ENCODE measurements around the gene ZNF775.

The ZNF775 gene

DNA sequence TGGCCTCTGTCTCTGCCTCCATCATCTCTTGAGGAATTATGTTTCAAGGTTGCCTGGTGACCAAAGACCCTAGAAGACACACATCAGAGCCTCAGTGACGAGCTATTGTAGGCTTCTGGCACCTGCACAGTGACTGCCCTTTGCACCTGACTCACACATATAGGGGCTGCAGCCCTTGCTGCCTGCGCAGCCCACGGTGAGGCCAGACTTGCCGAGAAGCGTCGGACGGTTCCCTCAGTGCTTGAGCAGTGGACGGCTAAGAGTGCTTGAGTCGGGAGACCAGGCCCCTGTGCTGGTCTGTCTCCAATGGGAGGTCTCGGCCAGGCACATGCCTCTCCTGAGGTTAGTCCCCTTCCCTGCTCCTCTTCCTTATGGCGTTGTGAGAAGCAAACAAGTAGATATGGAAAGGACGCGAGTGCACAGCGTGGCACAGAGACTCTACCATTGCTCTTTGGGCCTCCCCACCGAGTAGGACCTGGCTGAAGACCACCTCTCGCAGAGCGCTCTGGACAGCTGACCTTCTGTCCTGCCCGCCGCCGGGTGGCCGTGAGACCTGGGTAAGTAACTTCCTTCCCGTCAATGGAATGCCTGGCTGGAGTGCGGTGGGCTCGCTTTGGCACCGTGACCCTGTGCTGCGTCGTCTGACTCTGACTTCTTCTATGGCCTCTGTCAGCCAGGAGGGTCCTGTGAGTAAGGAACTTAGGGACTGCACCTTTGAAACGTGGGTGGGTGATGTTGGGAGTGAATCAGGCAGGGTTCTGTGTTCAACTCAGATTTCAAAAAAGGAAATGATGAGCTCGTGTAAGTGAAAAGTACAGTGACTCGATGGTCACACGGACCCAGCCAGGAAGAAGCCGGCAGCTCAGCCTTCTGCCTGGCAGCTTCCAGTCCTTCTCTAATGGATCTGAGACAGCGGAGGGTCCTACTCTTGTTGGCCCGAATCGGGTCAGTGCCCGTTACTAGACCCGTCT is 33.7 kb downstream of the ZNF775 start:
- TF ChIP-seq NFIC (IDR thresholded peaks at IDR 0.05) (no peak), RAD21 (IDR thresholded peaks at IDR 0.05; ENCODE audit: low read depth) (no peak), EP300 (IDR thresholded peaks at IDR 0.05; ENCODE audit: borderline replicate concordance) (no peak), TAF1 (IDR thresholded peaks at IDR 0.05; ENCODE audit: low read depth) (no peak)
- TF ChIP-seq, protein P1, sequence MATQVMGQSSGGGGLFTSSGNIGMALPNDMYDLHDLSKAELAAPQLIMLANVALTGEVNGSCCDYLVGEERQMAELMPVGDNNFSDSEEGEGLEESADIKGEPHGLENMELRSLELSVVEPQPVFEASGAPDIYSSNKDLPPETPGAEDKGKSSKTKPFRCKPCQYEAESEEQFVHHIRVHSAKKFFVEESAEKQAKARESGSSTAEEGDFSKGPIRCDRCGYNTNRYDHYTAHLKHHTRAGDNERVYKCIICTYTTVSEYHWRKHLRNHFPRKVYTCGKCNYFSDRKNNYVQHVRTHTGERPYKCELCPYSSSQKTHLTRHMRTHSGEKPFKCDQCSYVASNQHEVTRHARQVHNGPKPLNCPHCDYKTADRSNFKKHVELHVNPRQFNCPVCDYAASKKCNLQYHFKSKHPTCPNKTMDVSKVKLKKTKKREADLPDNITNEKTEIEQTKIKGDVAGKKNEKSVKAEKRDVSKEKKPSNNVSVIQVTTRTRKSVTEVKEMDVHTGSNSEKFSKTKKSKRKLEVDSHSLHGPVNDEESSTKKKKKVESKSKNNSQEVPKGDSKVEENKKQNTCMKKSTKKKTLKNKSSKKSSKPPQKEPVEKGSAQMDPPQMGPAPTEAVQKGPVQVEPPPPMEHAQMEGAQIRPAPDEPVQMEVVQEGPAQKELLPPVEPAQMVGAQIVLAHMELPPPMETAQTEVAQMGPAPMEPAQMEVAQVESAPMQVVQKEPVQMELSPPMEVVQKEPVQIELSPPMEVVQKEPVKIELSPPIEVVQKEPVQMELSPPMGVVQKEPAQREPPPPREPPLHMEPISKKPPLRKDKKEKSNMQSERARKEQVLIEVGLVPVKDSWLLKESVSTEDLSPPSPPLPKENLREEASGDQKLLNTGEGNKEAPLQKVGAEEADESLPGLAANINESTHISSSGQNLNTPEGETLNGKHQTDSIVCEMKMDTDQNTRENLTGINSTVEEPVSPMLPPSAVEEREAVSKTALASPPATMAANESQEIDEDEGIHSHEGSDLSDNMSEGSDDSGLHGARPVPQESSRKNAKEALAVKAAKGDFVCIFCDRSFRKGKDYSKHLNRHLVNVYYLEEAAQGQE (IDR thresholded peaks at IDR 0.05; ENCODE audit: low read depth), result no peak

DNA sequence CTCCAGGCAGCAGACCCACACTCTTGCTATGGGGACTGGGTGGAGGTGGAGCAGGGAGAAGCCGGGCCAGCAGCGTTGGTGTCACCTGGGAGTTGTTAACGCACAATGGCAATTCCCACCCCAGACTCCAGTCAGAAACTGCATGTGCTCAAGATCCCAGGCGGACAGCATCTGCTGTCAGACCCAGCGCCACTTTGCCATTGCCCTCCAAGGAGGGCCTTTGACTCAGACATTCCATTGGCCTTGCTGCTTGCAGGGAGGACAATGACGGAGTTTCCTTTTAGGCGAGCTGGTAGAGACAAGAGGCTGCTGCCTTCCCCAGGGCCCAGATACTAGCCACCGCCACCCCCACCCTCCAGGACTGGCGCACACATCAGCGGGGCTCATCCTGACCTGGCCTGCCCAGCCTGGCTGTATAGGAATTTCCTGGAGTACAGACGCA is 34.5 kb downstream of the ZNF775 start:
- TF ChIP-seq TAF1 (IDR thresholded peaks at IDR 0.05; ENCODE audit: low read depth), result no peak
- no peak for TF ChIP-seq CEBPB (IDR thresholded peaks at IDR 0.05)
- no peak for TF ChIP-seq NFIC (IDR thresholded peaks at IDR 0.05)
- no peak for TF ChIP-seq FOXM1 (IDR thresholded peaks at IDR 0.05; ENCODE audit: borderline replicate concordance, low read depth)
- TF ChIP-seq, protein P2, sequence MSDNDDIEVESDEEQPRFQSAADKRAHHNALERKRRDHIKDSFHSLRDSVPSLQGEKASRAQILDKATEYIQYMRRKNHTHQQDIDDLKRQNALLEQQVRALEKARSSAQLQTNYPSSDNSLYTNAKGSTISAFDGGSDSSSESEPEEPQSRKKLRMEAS (IDR thresholded peaks at IDR 0.05), result no peak
- TF ChIP-seq EP300 (IDR thresholded peaks at IDR 0.05; ENCODE audit: borderline replicate concordance), result no peak
- no peak for TF ChIP-seq YY1 (IDR thresholded peaks at IDR 0.05; ENCODE audit: low read depth)
- TF ChIP-seq CREB1 (IDR thresholded peaks at IDR 0.05; ENCODE audit: low read depth), result no peak
- no peak for TF ChIP-seq ZBTB7A (IDR thresholded peaks at IDR 0.05; ENCODE audit: low read depth)
- TF ChIP-seq, protein P3, sequence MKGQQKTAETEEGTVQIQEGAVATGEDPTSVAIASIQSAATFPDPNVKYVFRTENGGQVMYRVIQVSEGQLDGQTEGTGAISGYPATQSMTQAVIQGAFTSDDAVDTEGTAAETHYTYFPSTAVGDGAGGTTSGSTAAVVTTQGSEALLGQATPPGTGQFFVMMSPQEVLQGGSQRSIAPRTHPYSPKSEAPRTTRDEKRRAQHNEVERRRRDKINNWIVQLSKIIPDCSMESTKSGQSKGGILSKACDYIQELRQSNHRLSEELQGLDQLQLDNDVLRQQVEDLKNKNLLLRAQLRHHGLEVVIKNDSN (IDR thresholded peaks at IDR 0.05), result no peak
- TF ChIP-seq, protein P1 (IDR thresholded peaks at IDR 0.05; ENCODE audit: low read depth), result no peak
- TF ChIP-seq TCF12 (IDR thresholded peaks at IDR 0.05; ENCODE audit: low read depth), result no peak
- TF ChIP-seq RAD21 (IDR thresholded peaks at IDR 0.05; ENCODE audit: low read depth), result no peak
- TF ChIP-seq TEAD4 (IDR thresholded peaks at IDR 0.05), result no peak
- TF ChIP-seq EGR1 (IDR thresholded peaks at IDR 0.05), result no peak

DNA sequence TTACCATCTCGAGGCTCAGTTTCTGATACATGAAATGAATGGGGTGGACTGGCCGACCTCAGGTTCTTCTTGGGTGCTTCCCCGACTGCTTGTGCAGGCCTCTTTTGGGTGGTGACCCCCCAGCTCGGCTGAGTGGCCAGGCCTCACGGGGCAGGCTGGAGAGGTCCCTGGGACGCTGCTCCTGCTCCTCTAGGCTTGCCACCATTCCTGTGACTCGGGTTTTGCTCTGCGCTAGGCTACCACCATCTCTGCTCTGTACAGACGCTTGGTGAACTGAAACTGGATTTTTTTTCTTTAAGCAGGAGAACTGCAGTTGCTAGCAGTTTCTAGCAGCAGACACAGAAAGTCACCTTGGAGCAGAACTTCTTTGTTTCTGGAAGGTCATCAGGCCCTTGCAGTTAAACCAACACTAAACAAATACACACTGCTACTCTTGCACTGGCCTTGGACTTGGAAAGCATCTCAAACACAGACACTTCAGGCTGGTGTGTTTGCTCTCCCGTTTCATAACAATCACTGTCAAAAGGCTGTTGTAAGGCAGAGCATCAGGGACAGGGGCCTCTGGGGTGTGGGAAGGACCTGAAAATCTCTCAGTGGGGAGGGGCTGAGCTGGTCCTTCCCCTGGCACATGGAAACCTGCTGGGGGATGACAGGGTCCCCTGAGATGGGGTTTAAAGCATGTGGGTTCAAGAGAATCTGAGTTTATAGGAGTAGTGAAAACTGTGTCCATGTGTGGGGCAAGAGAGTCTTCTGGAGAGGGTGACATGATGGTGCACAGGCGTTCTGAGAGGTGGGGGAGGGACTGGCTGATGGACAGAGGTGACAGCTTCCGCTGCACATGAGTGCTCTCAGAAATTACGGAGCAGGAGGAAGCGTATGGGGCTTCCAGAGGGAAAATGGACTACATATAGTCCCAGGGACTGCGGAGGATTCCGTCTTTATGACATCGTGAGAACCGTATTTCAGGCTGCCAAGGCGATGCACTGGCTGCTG is 36.3 kb downstream of the ZNF775 start:
- TF ChIP-seq ZBTB7A (IDR thresholded peaks at IDR 0.05; ENCODE audit: low read depth) (no peak), EP300 (IDR thresholded peaks at IDR 0.05; ENCODE audit: borderline replicate concordance) (no peak), TAF1 (IDR thresholded peaks at IDR 0.05; ENCODE audit: low read depth) (no peak), CEBPB (IDR thresholded peaks at IDR 0.05) (no peak), FOXM1 (IDR thresholded peaks at IDR 0.05; ENCODE audit: borderline replicate concordance, low read depth) (no peak), EGR1 (IDR thresholded peaks at IDR 0.05) (no peak), TCF12 (IDR thresholded peaks at IDR 0.05; ENCODE audit: low read depth) (no peak), TEAD4 (IDR thresholded peaks at IDR 0.05) (no peak)

DNA sequence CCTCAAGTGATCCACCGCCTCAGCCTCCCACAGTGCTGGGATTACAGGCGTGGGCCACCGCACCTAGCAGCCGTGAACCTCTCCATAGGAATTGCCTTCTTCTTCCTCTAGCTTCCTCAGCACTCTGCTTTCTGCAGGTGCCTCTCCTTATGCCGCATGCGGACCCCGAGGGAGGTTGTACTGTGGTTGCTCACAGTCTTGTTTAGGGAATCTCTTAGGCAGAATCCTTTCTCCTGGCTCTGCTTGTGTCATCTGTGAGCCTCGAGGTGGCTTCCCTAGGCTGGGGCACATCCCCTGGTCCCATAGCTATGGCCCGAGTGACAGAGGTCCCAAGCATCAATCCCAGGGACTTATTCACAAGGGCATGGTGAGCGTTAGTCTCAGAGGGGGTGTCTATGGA is 38.1 kb downstream of the ZNF775 start:
- no peak for TF ChIP-seq EP300 (IDR thresholded peaks at IDR 0.05; ENCODE audit: borderline replicate concordance)

DNA sequence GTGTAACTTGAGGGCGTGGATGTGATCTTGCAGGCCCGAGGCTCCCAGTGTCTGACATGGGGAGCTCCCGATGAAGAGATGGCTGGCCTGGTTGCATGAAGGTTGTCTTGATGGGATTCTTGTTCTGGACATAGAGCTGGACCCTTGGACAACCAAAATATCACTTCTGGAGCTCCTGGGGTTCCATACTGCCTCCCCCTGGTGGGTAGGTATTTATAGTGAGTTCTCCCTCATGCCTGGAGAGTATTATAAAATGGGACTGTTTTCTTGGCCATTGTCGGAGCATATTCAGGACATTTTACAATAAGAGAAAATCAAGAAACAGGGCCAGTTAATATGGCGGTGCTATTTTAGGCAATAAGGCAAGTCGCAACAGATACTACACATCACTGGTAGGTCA is 38.7 kb downstream of the ZNF775 start:
- TF ChIP-seq TEAD4 (IDR thresholded peaks at IDR 0.05) (no peak), FOXM1 (IDR thresholded peaks at IDR 0.05; ENCODE audit: borderline replicate concordance, low read depth) (no peak), EGR1 (IDR thresholded peaks at IDR 0.05) (no peak), CREB1 (IDR thresholded peaks at IDR 0.05; ENCODE audit: low read depth) (no peak), EP300 (IDR thresholded peaks at IDR 0.05; ENCODE audit: borderline replicate concordance) (no peak), TCF12 (IDR thresholded peaks at IDR 0.05; ENCODE audit: low read depth) (no peak), ZBTB7A (IDR thresholded peaks at IDR 0.05; ENCODE audit: low read depth) (no peak), YY1 (IDR thresholded peaks at IDR 0.05; ENCODE audit: low read depth) (no peak), TAF1 (IDR thresholded peaks at IDR 0.05; ENCODE audit: low read depth) (no peak), NFIC (IDR thresholded peaks at IDR 0.05) (no peak)
- TF ChIP-seq, protein P2 (IDR thresholded peaks at IDR 0.05), result no peak
- TF ChIP-seq, protein P3 (IDR thresholded peaks at IDR 0.05), result no peak
- TF ChIP-seq, protein P1 (IDR thresholded peaks at IDR 0.05; ENCODE audit: low read depth), result no peak

All from Ishikawa (cell line).